ENCODE data around the gene ANKS6.

The ANKS6 gene

GRCh38 chr9:98700801-98701200 lies 95.6 kb downstream of the ANKS6 start:
- no peaks in the 10 kb centered on the region for H3K9me2 ChIP-seq (replicated peaks; ENCODE audit: control insufficient read depth, low read length)
- no peak overlapping the region for H3K4me2 ChIP-seq (ENCODE audit: low read length)

GRCh38 chr9:98698856-98699255 lies 97.5 kb downstream of the ANKS6 start:
- H3K9me3 ChIP-seq (ENCODE audit: control insufficient read depth, insufficient read depth, low read length), result no peaks in the 10 kb centered on the region
- H3K4me2 ChIP-seq (ENCODE audit: low read length), result no peak overlapping the region
- H3F3A ChIP-seq (ENCODE audit: control insufficient read depth, insufficient read depth), result no peaks in the 10 kb centered on the region
- H3K4me3 ChIP-seq (ENCODE audit: low read length), result no peak overlapping the region
- TF ChIP-seq EZH2phosphoT487 (IDR thresholded peaks at IDR 0.05; ENCODE audit: borderline replicate concordance, low read length) (no peak), CTCF (IDR thresholded peaks at IDR 0.05; ENCODE audit: low read depth, low read length, poor library complexity, severe bottlenecking) (no peak)
- no peaks in the 10 kb centered on the region for H3K9me2 ChIP-seq (replicated peaks; ENCODE audit: control insufficient read depth, low read length)
- no peaks in the 10 kb centered on the region for H4K20me1 ChIP-seq (ENCODE audit: control insufficient read depth, insufficient read depth, low read depth, low read length)
- H3K27ac ChIP-seq (ENCODE audit: low read depth, low read length), result no peak overlapping the region
- no peaks in the 10 kb centered on the region for H3K4me1 ChIP-seq (ENCODE audit: control insufficient read depth, low read length)
- H3K79me2 ChIP-seq (ENCODE audit: control insufficient read depth, low read length), result no peaks in the 10 kb centered on the region
- H3K27me3 ChIP-seq (ENCODE audit: control insufficient read depth, low read length), result no peaks in the 10 kb centered on the region
- no peaks in the 10 kb centered on the region for H3K36me3 ChIP-seq (ENCODE audit: control insufficient read depth, low read length)

More at GRCh38 chr9:98700801-98701200, 95.6 kb downstream of the ANKS6 start:
- Histone ChIP-seq H4K20me1 (ENCODE audit: control insufficient read depth, insufficient read depth, low read depth, low read length) (no peaks in the 10 kb centered on the region), H3K4me1 (ENCODE audit: control insufficient read depth, low read length) (no peaks in the 10 kb centered on the region), H3K36me3 (ENCODE audit: control insufficient read depth, low read length) (no peaks in the 10 kb centered on the region), H3F3A (ENCODE audit: control insufficient read depth, insufficient read depth) (no peaks in the 10 kb centered on the region), H3K27ac (ENCODE audit: low read depth, low read length) (no peak overlapping the region), H3K79me2 (ENCODE audit: control insufficient read depth, low read length) (no peaks in the 10 kb centered on the region), H3K27me3 (ENCODE audit: control insufficient read depth, low read length) (no peaks in the 10 kb centered on the region), H3K4me3 (ENCODE audit: low read length) (no peak overlapping the region), H3K9me3 (ENCODE audit: control insufficient read depth, insufficient read depth, low read length) (no peaks in the 10 kb centered on the region)
- TF ChIP-seq EZH2phosphoT487 (IDR thresholded peaks at IDR 0.05; ENCODE audit: borderline replicate concordance, low read length) (no peak), CTCF (IDR thresholded peaks at IDR 0.05; ENCODE audit: low read depth, low read length, poor library complexity, severe bottlenecking) (no peak)

- Histone ChIP-seq H3K79me2 (ENCODE audit: control insufficient read depth, low read length) (no peaks in the 10 kb centered on the region), H3K27me3 (ENCODE audit: control insufficient read depth, low read length) (peaks cover 12% of the 10 kb centered on the region; the same call in 1 of the 2 replicates), H3K9me2 (replicated peaks; ENCODE audit: control insufficient read depth, low read length) (no peaks in the 10 kb centered on the region), H3F3A (ENCODE audit: control insufficient read depth, insufficient read depth) (no peaks in the 10 kb centered on the region), H3K36me3 (ENCODE audit: control insufficient read depth, low read length) (no peaks in the 10 kb centered on the region), H4K20me1 (ENCODE audit: control insufficient read depth, insufficient read depth, low read depth, low read length) (no peaks in the 10 kb centered on the region), H3K4me2 (ENCODE audit: low read length) (no peak overlapping the region), H3K4me1 (ENCODE audit: control insufficient read depth, low read length) (no peaks in the 10 kb centered on the region), H3K27ac (ENCODE audit: low read depth, low read length) (no peak overlapping the region), H3K4me3 (ENCODE audit: low read length) (no peak overlapping the region), H3K9me3 (ENCODE audit: control insufficient read depth, insufficient read depth, low read length) (no peaks in the 10 kb centered on the region)
- TF ChIP-seq EZH2phosphoT487 (IDR thresholded peaks at IDR 0.05; ENCODE audit: borderline replicate concordance, low read length) (no peak), CTCF (IDR thresholded peaks at IDR 0.05; ENCODE audit: low read depth, low read length, poor library complexity, severe bottlenecking) (no peak)
Measured at GRCh38 chr9:98694943-98695342, 101.4 kb downstream of the ANKS6 start.
